ENCODE measurements around the gene MAT2B. TPM values are rescaled to one million over a fixed set of nuclear protein-coding genes. Genes with fewer than 3 reads are reported as not detected.
A peak's percentile ranks its signal among the peaks of the same experiment; 100 is the strongest.

The MAT2B gene
- total RNA-seq, 1 donor = 73.0 TPM

DNA sequence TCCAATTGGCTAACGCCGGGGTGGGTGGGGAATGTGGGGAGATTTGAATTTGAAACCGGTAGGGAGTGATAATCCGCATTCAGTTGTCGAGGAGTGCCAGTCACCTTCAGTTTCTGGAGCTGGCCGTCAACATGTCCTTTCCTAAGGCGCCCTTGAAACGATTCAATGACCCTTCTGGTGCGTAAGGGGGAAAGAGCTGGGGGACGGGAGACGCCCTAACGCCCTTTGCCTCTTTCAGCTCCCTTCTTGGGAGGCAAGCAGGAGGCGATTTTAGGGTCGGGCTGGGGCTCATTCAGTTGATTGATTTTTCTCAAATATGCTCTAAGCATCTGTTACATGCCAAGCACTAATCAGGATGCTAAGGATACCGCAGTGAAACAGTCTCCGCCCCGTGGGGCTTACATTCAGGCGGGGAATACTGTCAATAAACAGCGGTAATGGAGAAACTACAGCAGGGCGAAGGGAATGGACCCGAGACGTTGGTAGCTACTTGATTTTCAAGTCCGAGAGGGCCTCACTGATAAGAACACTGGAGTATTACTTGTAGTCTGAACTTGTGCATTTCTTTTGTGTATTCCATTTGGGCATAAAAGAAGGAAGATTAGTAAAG, 44.8 kb upstream of the MAT2B start, which contains the start of gene HMMR:
Gene HMMR (plus strand): TSS at position 71 of the 610 bp plus-strand sequence. CDS start 61 bp downstream, at position 132.
- DNase-seq (ENCODE audit: low read depth) = peak; percentile 51
- TF ChIP-seq, protein P1, sequence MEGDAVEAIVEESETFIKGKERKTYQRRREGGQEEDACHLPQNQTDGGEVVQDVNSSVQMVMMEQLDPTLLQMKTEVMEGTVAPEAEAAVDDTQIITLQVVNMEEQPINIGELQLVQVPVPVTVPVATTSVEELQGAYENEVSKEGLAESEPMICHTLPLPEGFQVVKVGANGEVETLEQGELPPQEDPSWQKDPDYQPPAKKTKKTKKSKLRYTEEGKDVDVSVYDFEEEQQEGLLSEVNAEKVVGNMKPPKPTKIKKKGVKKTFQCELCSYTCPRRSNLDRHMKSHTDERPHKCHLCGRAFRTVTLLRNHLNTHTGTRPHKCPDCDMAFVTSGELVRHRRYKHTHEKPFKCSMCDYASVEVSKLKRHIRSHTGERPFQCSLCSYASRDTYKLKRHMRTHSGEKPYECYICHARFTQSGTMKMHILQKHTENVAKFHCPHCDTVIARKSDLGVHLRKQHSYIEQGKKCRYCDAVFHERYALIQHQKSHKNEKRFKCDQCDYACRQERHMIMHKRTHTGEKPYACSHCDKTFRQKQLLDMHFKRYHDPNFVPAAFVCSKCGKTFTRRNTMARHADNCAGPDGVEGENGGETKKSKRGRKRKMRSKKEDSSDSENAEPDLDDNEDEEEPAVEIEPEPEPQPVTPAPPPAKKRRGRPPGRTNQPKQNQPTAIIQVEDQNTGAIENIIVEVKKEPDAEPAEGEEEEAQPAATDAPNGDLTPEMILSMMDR (IDR thresholded peaks at IDR 0.05; ENCODE audit: insufficient read depth, low read depth, low read length) = no peak
- peak within 1 kb of the TSS; percentile 79 for H3K4me3 ChIP-seq (ENCODE audit: low read depth, low read length)

DNA sequence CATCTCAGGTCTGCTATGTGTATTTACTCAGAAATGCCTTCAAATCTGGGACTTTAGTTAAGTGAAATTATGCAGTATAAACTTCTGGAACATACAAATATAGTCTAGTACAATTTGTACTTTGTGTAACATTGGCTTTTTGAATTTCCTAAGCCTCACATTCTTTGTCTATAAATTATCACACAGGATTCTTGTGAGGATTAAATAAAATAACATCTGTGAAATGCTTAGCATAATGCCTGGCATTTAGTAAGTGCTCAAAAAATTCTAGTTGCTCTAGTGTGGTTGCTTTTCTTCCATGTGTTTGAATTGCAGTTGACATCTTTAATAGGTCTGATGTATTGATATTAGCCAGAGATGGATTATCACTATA, 42.4 kb upstream of the MAT2B start:
- DNase-seq (ENCODE audit: low read depth) = peak; percentile 78
- TF ChIP-seq, protein P1 (IDR thresholded peaks at IDR 0.05; ENCODE audit: insufficient read depth, low read depth, low read length) = no peak
- no peak overlapping the region for H3K4me3 ChIP-seq (ENCODE audit: low read depth, low read length)

DNA sequence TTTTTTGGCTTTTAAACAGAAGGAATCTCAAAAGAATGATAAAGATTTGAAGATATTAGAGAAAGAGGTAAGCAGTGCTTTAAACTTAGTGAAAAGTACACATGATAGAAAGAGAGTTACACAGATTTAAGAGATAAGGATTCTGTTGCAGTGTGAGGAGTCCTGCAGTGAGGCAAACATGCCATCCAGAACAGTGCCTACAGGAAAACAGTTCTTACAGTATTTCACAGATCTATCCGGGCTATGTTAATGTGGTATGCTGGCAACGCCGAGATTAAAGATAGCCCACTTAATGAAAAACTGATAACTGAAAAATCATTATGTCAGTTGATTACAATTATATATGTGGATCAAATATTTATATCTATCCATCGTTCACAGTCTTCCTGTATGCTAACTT, 37.7 kb upstream of the MAT2B start:
- H3K4me3 ChIP-seq (ENCODE audit: low read depth, low read length) = no peak overlapping the region
- TF ChIP-seq, protein P1 (IDR thresholded peaks at IDR 0.05; ENCODE audit: insufficient read depth, low read depth, low read length) = no peak
- DNase-seq (ENCODE audit: low read depth) = no peak

DNA sequence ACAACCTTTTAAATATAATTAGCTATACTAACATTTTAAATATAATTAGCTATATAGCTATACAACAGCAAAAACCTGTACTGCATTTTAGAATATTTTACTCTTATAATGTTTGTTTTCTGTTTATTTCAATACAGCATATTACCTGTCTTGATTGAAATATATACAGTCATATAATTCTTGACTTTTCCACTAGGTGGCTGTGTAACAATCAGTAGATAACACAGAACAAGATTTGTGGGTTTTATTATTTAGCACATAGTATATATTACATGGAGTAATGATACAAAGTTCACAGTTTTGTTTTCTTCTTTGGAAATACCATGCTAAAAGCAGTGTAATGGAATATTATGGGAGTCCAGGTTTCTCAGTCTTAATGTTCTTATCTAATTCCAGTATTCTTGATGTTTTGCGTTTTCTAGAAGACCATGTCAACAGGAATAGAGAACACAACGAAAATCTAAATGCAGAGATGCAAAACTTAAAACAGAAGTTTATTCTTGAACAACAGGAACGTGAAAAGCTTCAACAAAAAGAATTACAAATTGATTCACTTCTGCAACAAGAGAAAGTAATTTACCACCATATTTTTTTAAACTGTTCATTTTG, 31.7 kb upstream of the MAT2B start:
- TF ChIP-seq, protein P1 (IDR thresholded peaks at IDR 0.05; ENCODE audit: insufficient read depth, low read depth, low read length) = peak; percentile 30
- DNase-seq (ENCODE audit: low read depth) = peak; percentile 26

DNA sequence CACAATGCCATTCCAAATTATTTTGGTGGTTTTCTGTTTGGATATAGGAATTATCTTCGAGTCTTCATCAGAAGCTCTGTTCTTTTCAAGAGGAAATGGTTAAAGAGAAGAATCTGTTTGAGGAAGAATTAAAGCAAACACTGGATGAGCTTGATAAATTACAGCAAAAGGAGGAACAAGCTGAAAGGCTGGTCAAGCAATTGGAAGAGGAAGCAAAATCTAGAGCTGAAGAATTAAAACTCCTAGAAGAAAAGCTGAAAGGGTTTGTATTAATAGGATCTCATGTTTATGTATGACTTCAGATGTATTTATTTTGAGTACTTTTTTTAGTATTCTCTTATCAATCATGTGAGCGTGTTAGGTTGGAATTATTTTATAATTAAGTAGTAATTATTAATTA, 30.0 kb upstream of the MAT2B start:
- DNase-seq (ENCODE audit: low read depth) = no peak
- TF ChIP-seq, protein P1 (IDR thresholded peaks at IDR 0.05; ENCODE audit: insufficient read depth, low read depth, low read length) = no peak
- H3K4me3 ChIP-seq (ENCODE audit: low read depth, low read length) = no peak overlapping the region

More for the DNA sequence above, 31.7 kb upstream of the MAT2B start:
- no peak overlapping the region for H3K4me3 ChIP-seq (ENCODE audit: low read depth, low read length)

DNA sequence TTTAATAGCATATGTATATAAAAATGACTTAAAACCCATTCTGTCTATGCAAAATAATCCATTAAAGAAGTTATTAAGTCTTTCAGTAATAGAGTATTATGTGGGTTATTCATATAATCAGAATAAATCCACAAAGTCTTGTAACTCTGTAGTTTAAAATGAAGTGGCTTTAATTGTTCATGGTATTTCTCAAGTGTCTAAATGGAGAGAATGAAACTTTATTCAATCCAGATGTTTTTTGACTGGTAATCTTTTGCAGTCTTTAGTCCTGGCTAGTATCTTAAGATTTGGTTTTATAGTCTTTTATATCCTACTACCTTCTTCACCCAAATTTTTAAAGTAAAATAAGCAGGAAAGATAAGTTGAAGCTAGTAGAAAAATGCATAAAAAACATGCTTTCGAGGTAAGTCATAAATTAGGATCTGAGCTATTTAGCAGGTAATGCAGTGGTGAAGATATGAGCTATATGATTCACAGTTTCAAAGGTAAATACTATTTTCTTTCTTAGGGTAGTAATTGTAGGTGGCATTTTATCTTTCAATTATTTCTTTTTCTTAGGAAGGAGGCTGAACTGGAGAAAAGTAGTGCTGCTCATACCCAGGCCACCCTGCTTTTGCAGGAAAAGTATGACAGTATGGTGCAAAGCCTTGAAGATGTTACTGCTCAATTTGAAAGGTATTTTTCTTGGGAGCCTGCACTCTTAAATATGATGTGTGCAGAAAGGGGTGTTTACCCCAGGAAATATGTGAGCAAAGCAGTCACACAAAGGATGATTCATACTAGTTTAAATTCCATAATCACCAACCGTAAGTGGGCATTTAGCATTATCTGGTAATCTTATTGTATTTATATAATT, 27.1 kb upstream of the MAT2B start:
- TF ChIP-seq, protein P1 (IDR thresholded peaks at IDR 0.05; ENCODE audit: insufficient read depth, low read depth, low read length) = no peak
- peak; percentile 35 for DNase-seq (ENCODE audit: low read depth)
- no peak overlapping the region for H3K4me3 ChIP-seq (ENCODE audit: low read depth, low read length)
